Activated naive CD4-positive, alpha-beta T cell treated with anti-CD3 and anti-CD28 coated beads, Interleukin-2, amount 50 U/mL, for 72 hours (primary cell): ENCODE results near the gene COL18A1. TPM values are rescaled to one million over a fixed set of nuclear protein-coding genes. Genes with fewer than 3 reads are reported as not detected.
A peak's percentile ranks its signal among the peaks of the same experiment; 100 is the strongest.

ENCODE experiments used
- ATAC-seq, 2 donors: fragments of 150-1000 bp; cut with Tn5 transposase; 2 replicates each; pipeline ENCODE4 v1.10.0; 2021; ENCODE audit warnings: mild to moderate bottlenecking in 2 of 2, moderate library complexity in 2 of 2
- DNase-seq, 2 donors: peaks; one replicate each; pipeline ENCODE4 v3.0.0; 2021 to 2022; ENCODE audit warnings: low spot score in 2 of 2
- H3K27ac Mint-ChIP-seq, 2 donors: one replicate each; pipeline ENCODE4 v1.8.0; 2022; ENCODE audit warnings: mild to moderate bottlenecking in 2 of 2, mixed read lengths in 2 of 2
- H3K36me3 Mint-ChIP-seq, 2 donors: one replicate each; pipeline ENCODE4 v1.8.0; 2022; ENCODE audit warnings: mixed read lengths in 2 of 2
- H3K9me3 Mint-ChIP-seq, 2 donors: one replicate each; pipeline ENCODE4 v1.8.0; 2022; ENCODE audit warnings: mixed read lengths in 2 of 2
- total RNA-seq, 2 donors: library from RNA; stranded (reverse); gene quantifications; one replicate each; pipeline ENCODE4 v1.2.3, GENCODE V29; 2022

COL18A1 gene
- total RNA-seq, 2 donors from 2014 or later: 4.3 to 22.3 TPM

DNA sequence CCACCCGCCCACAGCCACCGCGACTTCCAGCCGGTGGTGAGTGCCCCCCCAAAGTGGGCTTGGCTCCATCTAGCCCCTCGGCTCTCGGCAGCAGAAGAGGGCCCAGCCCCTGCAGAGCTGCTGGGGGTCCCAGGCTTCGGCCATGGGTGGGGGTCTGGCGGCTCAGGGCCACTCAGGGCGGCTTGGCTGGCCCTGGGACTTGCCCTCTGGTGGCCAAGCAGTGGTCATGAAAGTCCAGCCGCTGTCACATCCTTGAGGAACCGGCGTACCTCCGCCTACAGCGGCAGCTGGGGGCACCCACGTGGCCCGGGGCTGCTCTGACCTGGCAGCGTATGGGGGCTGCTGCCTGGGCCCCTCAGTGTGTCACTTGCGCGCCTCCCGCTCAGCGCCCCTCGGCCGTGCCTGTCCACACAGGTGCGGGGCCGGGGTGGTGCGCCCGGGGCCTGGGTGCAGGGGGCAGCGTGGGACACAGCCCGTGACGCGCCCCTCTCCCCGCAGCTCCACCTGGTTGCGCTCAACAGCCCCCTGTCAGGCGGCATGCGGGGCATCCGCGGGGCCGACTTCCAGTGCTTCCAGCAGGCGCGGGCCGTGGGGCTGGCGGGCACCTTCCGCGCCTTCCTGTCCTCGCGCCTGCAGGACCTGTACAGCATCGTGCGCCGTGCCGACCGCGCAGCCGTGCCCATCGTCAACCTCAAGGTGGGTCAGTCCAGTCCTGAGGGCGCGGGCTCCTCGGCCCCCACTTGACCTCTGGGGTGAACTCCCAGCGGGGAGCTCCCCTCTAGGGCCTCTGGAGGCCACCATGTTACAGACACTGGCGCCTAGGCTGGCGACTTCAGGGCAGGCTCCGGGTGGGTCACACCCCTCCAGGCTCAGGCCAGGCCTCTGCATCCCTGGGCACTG, 104.9 kb downstream of the COL18A1 start:
- Mint-ChIP-seq H3K27ac (no peak overlapping the region), H3K9me3 (no peaks in the 10 kb centered on the region), H3K36me3 (no peaks in the 10 kb centered on the region)
- ATAC-seq (no peak), DNase-seq (no peak)

DNA sequence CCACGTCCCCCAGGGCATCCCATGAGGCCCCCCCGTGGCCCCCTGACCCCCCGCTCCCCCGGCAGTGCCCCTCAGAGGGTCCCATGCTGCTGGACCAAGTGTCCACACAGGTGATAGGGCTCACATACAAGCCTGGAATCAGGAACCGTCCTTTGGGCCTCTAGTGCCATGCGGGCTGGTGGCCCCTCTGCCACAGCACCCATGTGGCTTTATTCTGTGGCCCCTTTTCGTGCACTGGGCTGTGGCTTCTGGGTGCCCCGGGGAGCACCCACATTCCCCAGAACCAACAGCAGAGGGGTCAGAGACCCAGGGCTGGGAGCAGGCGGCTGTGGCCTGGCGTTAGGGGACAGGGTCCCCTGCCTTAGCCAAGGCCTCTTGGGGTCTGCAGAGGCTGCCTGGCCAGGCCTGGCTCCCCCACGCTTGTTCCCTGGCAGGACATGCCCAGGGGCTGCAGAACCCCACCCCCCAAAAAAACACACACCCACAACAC, 105.5 kb downstream of the COL18A1 start:
- no peaks in the 10 kb centered on the region for H3K9me3 Mint-ChIP-seq
- H3K36me3 Mint-ChIP-seq: no peaks in the 10 kb centered on the region
- no peak for DNase-seq
- no peak for ATAC-seq
- H3K27ac Mint-ChIP-seq: no peak overlapping the region

DNA sequence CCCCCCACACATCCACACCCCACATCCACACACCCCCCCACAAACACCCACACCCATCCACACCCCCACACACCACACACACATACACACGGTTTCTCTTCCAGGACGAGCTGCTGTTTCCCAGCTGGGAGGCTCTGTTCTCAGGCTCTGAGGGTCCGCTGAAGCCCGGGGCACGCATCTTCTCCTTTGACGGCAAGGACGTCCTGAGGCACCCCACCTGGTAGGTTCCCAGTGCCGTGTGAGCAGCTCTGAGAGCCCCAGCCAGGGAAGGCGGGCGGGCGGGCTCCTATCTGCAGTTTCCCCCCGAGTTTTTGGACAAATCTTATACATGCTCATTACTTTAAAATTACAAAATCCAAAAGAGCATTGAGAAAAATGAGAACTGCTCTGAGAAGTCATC, 106.0 kb downstream of the COL18A1 start:
- no peak for DNase-seq
- Mint-ChIP-seq H3K9me3 (no peaks in the 10 kb centered on the region), H3K36me3 (no peaks in the 10 kb centered on the region), H3K27ac (no peak overlapping the region)
- no peak for ATAC-seq

DNA sequence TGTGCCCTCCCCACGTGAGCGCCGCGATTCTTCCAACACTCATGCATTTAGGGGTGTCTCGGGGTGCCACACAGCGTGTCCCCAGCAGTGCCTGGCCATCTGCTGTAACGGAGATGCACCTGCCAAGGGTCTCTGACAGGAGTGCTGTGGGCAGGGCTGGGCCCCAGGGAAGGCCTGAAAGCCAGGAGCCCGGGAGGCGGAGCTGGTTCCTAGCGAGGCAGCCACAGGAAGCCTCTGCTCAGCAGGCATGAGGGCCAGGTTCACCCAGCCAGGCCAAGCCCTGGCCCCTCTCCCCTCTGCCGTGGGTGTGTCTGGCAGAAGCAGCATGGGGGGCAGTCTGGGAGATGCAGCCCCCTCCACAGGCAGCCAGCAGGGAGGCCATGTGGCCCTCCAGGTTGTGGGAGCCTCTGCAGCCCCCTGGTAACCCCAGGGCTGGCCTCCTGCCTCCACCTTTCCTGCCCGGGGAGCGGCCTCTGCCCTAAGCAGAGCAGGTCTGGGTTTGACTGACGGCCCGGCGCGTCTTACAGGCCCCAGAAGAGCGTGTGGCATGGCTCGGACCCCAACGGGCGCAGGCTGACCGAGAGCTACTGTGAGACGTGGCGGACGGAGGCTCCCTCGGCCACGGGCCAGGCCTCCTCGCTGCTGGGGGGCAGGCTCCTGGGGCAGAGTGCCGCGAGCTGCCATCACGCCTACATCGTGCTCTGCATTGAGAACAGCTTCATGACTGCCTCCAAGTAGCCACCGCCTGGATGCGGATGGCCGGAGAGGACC, 106.9 kb downstream of the COL18A1 start:
- H3K9me3 Mint-ChIP-seq: no peaks in the 10 kb centered on the region
- ATAC-seq: no peak
- H3K27ac Mint-ChIP-seq: peak overlapping the region in 1 of 2 donors; percentile 84
- H3K36me3 Mint-ChIP-seq: no peaks in the 10 kb centered on the region
- DNase-seq: no peak

GRCh38 chr21:45512626-45513002, 107.6 kb downstream of the COL18A1 start:
- no peaks in the 10 kb centered on the region for H3K9me3 Mint-ChIP-seq
- ATAC-seq (no peak), DNase-seq (no peak)
- H3K27ac Mint-ChIP-seq: peak overlapping the region in 1 of 2 donors; percentile 65
- H3K36me3 Mint-ChIP-seq: peaks cover under 1 to 5% of the 10 kb centered on the region in 2 donors

DNA sequence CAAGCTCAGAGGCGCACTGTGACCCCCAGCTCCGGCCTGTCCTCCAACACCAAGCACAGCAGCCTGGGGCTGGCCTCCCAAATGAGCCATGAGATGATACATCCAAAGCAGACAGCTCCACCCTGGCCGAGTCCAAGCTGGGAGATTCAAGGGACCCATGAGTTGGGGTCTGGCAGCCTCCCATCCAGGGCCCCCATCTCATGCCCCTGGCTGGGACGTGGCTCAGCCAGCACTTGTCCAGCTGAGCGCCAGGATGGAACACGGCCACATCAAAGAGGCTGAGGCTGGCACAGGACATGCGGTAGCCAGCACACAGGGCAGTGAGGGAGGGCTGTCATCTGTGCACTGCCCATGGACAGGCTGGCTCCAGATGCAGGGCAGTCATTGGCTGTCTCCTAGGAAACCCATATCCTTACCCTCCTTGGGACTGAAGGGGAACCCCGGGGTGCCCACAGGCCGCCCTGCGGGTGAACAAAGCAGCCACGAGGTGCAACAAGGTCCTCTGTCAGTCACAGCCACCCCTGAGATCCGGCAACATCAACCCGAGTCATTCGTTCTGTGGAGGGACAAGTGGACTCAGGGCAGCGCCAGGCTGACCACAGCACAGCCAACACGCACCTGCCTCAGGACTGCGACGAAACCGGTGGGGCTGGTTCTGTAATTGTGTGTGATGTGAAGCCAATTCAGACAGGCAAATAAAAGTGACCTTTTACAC, 108.2 kb downstream of the COL18A1 start:
- H3K9me3 Mint-ChIP-seq: peaks cover 0 to 5% of the 10 kb centered on the region in 2 donors

DNA sequence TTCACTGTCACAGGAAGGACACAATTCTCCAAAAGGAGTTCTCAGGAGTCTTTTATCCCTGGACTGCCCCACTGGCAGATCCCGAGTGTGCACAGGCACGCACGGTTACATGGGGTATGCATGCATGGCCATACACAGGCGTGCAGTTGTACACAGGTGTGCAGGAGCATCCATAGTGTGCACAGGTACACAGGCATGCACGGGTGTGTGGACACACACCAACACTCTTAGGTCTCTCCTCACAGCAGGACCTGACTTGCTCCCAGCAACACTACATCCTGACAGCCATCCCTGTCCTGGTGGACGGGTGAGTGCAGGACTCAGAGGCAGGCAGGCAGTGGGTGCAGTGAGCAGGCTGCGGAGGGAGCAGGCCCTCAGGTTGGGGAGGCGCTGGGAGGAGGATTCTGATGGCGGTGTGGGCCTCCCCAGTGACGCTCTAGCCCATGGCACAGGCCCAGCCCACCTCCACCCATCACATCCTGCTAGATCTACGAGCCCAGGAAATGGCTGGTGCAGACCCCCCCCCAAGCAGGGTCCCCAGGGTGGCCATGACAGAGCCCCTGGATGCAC, 108.9 kb downstream of the COL18A1 start:
- ATAC-seq: no peak
- no peak for DNase-seq
- Mint-ChIP-seq H3K9me3 (peaks cover 0 to 10% of the 10 kb centered on the region in 2 donors), H3K27ac (peak overlapping the region; percentile 13 to 88), H3K36me3 (peaks cover 13 to 18% of the 10 kb centered on the region in 2 donors)

More for the DNA sequence above, 108.2 kb downstream of the COL18A1 start:
- no peak for DNase-seq
- peak in 1 of 2 donors; percentile 22 for ATAC-seq
- H3K27ac Mint-ChIP-seq: peak overlapping the region; percentile 13 to 65
- peaks cover 6 to 11% of the 10 kb centered on the region in 2 donors for H3K36me3 Mint-ChIP-seq

DNA sequence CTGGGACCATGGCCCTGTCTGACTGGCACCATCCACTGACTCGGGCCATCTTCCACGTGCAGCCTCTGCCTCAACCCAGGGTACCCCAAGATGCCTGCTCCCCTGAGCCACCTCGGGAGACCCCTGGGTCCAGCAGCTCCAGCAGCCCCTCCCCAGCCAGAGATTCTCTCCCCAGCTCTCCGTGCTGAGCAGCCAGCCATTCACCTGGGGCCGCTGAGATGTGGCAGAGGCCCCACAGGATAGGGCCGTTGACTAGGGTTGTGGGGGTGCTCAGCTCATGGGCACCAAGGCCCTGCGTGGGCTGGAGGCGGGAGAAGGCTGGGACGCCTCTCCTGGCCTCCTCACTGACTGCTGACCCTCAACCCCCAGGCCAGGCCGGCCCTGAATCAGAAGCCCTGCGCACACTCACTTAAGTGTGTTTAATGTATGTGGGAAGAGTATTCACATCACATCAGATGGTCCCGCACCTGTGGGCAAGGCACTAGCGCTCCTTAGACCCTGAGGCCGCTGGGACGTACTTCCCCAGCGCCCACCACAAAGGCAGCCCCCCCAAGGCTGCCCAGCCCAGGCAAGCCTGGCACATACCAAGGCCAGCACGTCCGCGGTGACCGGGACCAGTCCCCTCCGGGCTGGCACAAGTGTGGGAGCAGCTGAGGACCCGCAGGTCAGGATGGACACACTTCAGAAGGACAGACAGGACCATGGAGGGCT, 109.5 kb downstream of the COL18A1 start:
- H3K36me3 Mint-ChIP-seq: peaks cover 19 to 24% of the 10 kb centered on the region in 2 donors
- DNase-seq (no peak), ATAC-seq (no peak)
- peaks cover 5 to 16% of the 10 kb centered on the region in 2 donors for H3K9me3 Mint-ChIP-seq
- H3K27ac Mint-ChIP-seq: peak overlapping the region; percentile 13 to 88

DNA sequence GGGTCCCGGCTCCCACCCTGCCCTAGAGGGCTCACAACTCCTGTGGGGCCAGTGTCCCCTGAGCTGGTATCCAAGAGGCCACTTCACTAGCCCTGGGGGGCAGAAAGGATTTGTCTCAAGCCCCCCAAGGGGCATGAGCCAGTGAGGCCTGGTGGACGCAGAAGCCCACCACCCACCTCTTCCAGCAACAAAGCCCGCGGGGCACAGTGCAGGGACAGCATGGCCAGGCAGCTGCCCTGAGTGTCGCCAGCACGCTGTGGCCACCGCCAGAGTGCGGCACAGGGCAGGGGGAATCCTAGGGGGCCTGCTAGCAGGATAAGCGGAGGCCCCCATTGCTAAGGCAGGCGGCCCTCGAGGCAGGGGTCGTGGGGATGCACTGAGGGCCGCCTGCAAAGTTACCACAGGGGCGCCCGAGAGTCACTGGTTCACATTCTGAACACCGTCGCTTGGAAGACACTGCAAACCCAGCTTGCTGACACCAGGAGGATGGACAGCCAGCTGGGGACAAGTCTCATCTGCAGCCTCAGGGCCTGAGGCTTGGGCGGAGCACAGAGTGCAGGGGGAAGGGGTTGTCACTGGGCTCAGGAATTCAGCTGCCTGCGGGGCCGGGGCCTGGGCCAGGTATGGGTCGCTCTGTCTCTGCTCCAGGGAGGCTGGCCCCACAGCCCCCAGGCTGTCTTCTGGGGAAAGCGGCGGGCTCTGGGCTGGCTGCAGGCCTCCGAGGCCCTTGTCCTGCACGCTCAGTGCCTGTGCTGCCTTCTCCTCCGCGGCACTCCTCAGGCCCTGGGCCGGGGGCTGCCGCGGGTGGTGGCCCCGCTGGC, 110.5 kb downstream of the COL18A1 start:
- DNase-seq (no peak), ATAC-seq (no peak)
- peaks cover 13 to 25% of the 10 kb centered on the region in 2 donors for H3K9me3 Mint-ChIP-seq
- H3K27ac Mint-ChIP-seq: peak overlapping the region; percentile 13 to 60
- peaks cover 29 to 34% of the 10 kb centered on the region in 2 donors for H3K36me3 Mint-ChIP-seq

- ATAC-seq: no peak
- Mint-ChIP-seq H3K27ac (peak overlapping the region in 1 of 2 donors; percentile 36), H3K36me3 (peaks cover 36 to 41% of the 10 kb centered on the region in 2 donors), H3K9me3 (peaks cover 13 to 26% of the 10 kb centered on the region in 2 donors)
- DNase-seq: no peak
These were observed 111.2 kb downstream of the COL18A1 start for GRCh38 chr21:45516071-45516670.

DNA sequence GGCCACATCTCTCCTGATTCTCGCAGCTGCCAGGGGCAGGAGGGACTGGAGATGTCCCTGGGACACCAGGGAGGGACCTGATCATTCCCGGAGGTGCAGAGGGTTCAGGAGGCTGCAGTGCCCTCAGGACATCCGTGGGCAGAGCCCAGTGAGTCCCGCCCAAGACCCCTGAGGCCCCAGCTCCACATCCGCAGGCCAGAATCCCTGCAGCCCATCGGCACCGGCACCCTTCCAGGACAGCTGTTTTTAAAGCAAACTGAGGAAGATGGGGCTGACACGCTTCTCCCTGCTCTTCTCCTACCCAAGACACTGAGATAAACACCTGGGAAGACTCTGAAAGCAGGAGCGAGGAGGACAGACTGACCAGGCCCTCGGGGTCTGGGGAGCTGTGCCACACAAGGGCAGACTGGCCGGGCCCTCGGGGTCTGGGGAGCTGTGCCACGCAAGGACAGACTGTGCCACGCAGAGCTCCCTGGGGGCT, 111.7 kb downstream of the COL18A1 start:
- peak overlapping the region in 1 of 2 donors; percentile 72 for H3K27ac Mint-ChIP-seq
- H3K36me3 Mint-ChIP-seq: peaks cover 42 to 46% of the 10 kb centered on the region in 2 donors
- H3K9me3 Mint-ChIP-seq: peaks cover 13 to 32% of the 10 kb centered on the region in 2 donors
- DNase-seq: no peak
- no peak for ATAC-seq

GRCh38 chr21:45517249-45518065, 112.5 kb downstream of the COL18A1 start:
- ATAC-seq (peak in 1 of 2 donors; percentile 37), DNase-seq (no peak)
- Mint-ChIP-seq H3K36me3 (peaks cover 49 to 54% of the 10 kb centered on the region in 2 donors), H3K9me3 (peaks cover 13 to 34% of the 10 kb centered on the region in 2 donors), H3K27ac (peak overlapping the region in 1 of 2 donors; percentile 93)

DNA sequence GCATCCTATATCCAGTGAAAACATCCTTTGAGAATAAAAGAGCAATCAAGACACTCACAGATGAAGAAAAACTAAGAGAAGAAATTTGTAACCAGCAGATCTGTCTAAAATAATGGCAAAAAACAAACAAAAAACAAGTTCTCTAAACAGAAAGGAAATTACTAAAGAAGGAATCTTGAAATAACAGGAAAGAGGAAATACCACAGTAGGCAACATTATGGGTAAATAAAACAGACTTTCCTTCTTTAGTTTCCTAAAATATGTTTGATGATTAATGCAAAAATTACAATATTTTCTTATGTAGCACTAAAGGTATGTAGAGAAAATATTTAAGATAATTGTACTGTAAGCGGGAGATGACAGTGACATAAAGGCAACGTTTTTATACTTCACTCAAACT, 113.8 kb downstream of the COL18A1 start:
- peaks cover 13 to 34% of the 10 kb centered on the region in 2 donors for H3K9me3 Mint-ChIP-seq

DNA sequence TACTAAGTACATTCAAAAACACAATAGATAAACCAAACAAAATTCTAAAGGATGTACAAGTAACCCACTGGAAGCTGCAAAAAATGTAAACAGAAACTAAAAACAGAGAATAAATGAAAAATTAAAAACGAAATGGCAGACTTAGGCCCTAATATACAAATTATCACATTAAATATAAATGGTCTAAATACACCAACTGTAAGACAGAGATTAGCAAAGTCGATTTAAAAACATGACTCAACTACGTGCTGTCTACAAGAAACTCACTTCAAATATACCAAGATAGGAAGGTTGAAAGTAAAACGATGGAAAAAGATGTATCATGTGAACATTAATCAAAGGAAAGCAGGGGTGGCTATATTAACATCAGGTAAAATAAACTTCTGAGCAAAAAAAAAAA, 114.2 kb downstream of the COL18A1 start:
- ATAC-seq (no peak), DNase-seq (no peak)
- Mint-ChIP-seq H3K27ac (no peak overlapping the region), H3K9me3 (peaks cover 13 to 34% of the 10 kb centered on the region in 2 donors), H3K36me3 (peaks cover 51 to 63% of the 10 kb centered on the region in 2 donors)

More for the DNA sequence above, 113.8 kb downstream of the COL18A1 start:
- ATAC-seq: no peak
- Mint-ChIP-seq H3K36me3 (peaks cover 51 to 63% of the 10 kb centered on the region in 2 donors), H3K27ac (no peak overlapping the region)
- no peak for DNase-seq
